Measurements from ENCODE around the gene JARID2. TPM values are rescaled to one million over a fixed set of nuclear protein-coding genes. Genes with fewer than 3 reads are reported as not detected.

JARID2 gene
- total and polyA plus RNA-seq, 9 of the 15 experiments (the other 6 are each of a cell fraction or from before 2014, with no cell fraction given): 5.0 to 29.0 (median 15.6) TPM

- TF ChIP-seq ATF4 (CRISPR knock-in tag; IDR thresholded peaks at IDR 0.05) (no peak), ZNF280B (CRISPR knock-in tag; IDR thresholded peaks at IDR 0.05) (no peak), FOXA1 (IDR thresholded peaks at IDR 0.05; ENCODE audit: borderline replicate concordance) (no peak), TCF7 (IDR thresholded peaks at IDR 0.05; ENCODE audit: borderline replicate concordance) (no peak), NKRF (IDR thresholded peaks at IDR 0.05; ENCODE audit: borderline replicate concordance) (peak; percentile 82; the same call in 1 of the 2 replicates), L3MBTL2 (IDR thresholded peaks at IDR 0.05) (no peak), ZNF174 (CRISPR knock-in tag; IDR thresholded peaks at IDR 0.05) (no peak), CAMTA2 (CRISPR knock-in tag; conservative IDR thresholded peaks at IDR 0.05) (no peak), TEAD4 (IDR thresholded peaks at IDR 0.05; ENCODE audit: low read length) (no peak), TEAD4 (CRISPR knock-in tag; IDR thresholded peaks at IDR 0.05; ENCODE audit: borderline replicate concordance) (no peak), ZHX1 (conservative IDR thresholded peaks at IDR 0.05; ENCODE audit: low read length) (no peak), DEAF1 (CRISPR knock-in tag; IDR thresholded peaks at IDR 0.05) (no peak), SRF (CRISPR knock-in tag; IDR thresholded peaks at IDR 0.05) (no peak), NFE2L1 (tag; IDR thresholded peaks at IDR 0.05; ENCODE audit: borderline replicate concordance, low read depth) (no peak), ZBTB1 (CRISPR knock-in tag; IDR thresholded peaks at IDR 0.05; ENCODE audit: borderline replicate concordance, low read depth) (no peak), ZNF12 (CRISPR knock-in tag; IDR thresholded peaks at IDR 0.05) (no peak), HSF4 (CRISPR knock-in tag; IDR thresholded peaks at IDR 0.05; ENCODE audit: borderline replicate concordance) (0 out of 2 replicates have a peak, but pooled peaks have one; percentile 49), XRCC3 (IDR thresholded peaks at IDR 0.05) (no peak), ZBTB17 (CRISPR knock-in tag; IDR thresholded peaks at IDR 0.05) (no peak), TAF1 (IDR thresholded peaks at IDR 0.05; ENCODE audit: control insufficient read depth, extremely low read depth, insufficient read depth, low read length, severe bottlenecking) (no peak), TSC22D4 (tag; IDR thresholded peaks at IDR 0.05) (no peak)
Observed at GRCh38 chr6:15246217-15246665, 372 bp downstream of the JARID2 start (continued).

Measured in K562 (cell line).